Stimulated activated CD4-positive, alpha-beta T cell treated with anti-CD3 and anti-CD28 coated beads, TNF-alpha, amount 100 ng/mL, for 48 hours (primary cell): ENCODE data around the gene ERCC1.
"Not testable (repeated sequence)": the region's sequence is repeated elsewhere in the genome, so short reads cannot be mapped to it uniquely, and the experiment has no call there.

ENCODE experiments used
- DNase-seq, 3 donors: peaks; one replicate each; pipeline ENCODE4 v3.0.0-alpha.2; 2020; ENCODE audit warnings: low read depth in 3 of 3

The ERCC1 gene

DNA sequence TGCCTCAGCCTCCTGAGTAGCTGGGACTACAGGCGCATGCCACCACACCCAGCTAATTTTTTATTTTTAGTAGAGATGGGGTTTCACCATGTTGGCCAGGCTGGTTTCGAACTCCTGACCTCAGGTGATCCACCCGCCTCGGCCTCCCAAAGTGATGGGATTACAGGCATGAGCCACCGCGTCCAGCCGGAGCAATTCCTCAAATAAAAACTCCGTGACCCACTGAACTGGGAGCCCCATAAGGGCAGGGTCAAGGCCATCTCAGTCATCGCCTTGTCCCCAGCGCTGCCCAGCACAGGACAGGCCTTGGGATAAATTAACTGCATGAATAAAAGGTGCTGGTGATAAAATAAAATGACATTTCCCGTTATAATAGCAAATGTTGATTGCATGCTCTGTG is 6.2 kb upstream of the ERCC1 start:
- DNase-seq: not testable (repeated sequence)

DNA sequence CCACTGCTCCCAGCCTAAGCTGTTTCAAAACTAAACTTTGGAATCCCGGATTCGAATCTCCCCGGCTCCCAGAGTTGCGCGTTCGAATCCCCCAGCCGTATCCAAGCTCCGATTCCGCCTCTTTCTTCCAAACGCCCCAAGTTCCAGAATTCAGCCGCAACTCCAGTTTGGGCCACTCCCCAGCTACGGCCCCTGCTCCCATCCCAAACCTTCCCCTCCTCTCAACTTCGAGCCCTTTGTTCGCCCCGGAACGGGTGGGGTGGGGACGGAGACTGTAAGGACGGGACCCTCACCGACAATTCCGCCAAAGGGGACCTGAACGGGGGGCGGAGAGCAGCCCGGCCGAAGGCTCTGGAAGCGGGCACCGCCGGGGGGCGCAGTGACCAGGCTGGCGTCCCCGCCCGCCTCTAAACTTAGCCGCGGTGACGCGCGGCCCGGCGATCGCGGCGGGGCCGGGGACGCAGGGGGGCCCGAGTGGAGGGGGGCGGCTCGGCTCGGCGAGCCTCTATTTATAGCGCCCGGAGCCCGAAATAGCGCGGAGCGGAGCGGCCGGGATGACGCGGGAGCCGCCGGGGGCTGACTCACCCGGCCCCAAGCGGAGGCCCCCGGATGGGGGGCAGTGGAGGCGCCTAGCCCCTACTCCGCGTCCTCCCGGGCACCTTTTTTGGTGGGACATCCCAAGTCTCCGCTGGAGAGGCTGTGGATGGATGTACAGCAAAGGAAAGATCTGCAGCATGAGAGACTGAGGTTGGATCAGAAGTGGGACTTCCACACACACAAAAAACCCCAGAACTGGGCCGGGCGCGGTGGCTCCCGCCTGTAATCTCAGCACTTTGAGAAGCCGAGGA is 4.9 kb upstream of the ERCC1 start:
- no peak for DNase-seq

DNA sequence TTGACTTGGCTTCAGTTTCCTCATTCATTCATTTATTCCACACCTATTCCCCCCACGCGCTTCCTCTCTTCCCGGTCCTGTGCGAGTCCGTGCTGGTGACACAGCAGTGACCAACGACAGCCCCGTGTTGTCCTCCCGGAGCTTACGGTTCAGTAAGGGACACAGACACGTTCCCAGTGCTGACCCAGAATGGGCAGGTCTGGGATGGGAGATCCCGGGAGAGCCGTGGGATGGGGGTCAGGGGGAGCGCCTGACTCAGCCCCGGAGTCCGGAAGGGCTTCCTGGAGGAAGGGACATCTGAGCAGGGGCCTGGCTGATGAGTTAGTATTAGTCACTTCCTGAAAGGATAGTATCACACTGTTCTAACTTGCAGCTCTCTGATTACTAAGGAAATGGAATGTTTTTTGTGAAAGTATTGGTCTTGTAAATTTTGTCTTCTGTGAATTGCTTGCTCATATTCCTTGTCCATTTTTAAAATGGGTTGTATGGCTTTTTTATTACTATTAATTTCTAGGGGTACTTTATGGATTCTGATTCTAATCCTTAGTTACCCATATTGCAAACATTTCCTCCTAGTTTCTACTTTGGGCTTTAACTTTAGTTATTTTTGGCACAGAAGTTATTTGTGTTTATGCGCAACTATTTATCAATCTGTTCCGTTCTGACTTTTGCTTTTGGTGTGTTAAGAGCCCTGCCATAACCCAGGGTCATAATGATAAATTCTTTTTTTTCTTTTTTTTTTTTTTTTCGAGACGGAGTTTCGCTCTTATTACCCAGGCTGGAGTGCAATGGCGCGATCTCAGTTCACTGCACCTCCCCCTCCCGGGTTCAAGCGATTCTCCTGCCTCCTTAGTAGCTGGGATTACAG is 708 bp upstream of the ERCC1 start:
- DNase-seq: peak in 1 of 3 donors; percentile 27

DNA sequence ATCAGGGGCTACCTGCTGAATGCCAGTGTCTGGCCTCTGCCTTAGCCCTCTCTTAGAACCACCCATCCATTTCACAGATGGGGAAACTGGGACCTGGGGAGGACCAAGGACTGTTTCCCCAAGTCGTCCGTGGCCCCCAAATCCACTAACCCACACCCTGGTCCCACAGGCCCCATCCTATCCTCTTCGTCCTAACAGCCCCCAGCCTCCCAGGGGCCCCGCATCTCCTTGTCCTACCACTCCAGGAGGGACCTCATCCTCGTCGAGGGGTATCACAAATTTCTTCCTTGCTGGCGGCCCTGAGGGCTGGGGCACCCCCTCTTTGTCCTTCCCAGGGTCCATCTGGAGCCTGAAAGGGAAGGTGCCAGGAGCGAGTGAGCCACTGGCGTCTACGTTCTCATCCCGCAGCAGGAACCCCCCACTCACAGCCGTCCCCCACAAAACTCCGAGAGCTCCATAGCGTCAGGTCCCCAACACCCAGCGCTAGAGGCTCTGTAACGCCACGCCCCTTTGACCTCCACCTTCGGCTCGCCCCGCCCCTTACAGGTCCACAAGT is 606 bp downstream of the ERCC1 start:
- DNase-seq: peak in 2 of 3 donors; percentile 80 to 91

DNA sequence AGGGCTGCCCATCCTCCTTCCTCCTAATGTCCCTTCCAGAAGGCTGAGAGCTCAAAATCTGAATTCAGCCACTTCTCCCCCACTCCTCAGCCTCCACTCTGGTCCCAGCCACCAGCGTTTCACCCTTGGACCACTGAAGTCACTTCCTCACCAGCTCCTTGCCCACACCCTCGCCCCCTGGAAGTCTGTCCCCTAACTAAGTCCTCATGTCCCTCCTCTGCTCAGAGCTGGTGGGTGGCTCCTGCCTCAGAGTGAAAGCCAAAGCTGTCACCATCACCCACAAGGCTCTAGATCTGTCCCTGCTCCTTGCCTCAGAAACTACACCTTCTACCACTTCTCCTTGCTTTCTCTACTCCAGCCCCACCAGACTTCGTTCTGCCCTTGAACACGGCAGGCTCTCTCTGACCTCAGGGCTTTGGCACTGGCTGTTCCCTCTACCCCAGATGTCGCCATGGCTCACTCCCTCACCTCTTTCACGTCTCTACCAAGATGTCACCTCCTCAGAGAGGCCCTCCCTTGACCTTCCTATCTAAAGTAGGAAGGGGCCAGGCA is 1.7 kb downstream of the ERCC1 start:
- DNase-seq: no peak

DNA sequence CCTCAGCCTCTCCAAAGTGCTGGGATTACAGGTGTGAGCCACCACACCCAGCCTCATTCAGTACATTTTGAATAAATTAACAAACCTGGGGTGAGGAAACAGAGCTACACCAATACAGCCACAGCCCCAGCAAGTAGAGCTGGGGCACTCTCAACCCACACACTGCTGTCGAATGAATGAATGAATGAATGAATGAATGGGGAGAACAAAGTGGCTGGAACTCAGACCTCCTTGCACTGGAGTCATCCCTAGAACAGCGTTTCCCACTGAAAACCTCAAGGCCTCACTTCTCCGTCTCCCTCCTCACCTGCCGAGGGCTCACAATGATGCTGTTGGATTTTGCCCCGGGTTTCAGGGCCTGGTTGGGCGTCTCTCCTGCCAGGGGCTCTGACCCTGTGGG is 2.8 kb downstream of the ERCC1 start:
- no peak for DNase-seq

DNA sequence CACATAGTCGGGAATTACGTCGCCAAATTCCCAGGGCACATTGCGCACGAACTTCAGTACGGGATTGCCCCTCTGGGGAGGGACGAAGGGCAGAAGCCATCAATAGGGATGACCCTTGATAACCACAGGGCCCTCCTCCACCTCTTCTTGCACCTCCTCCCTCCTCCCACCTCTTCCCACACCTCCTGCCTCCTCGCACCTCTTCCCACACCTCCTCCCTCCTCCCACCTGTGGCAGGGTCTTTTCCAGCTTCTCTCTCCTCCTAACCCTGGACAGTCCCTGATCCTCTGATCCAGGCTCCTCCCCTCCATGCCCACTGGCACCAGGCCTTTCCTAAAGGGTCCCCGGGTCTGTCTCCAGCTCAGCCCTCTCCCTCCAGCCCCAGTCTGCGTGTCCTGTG is 3.4 kb downstream of the ERCC1 start:
- DNase-seq: no peak

DNA sequence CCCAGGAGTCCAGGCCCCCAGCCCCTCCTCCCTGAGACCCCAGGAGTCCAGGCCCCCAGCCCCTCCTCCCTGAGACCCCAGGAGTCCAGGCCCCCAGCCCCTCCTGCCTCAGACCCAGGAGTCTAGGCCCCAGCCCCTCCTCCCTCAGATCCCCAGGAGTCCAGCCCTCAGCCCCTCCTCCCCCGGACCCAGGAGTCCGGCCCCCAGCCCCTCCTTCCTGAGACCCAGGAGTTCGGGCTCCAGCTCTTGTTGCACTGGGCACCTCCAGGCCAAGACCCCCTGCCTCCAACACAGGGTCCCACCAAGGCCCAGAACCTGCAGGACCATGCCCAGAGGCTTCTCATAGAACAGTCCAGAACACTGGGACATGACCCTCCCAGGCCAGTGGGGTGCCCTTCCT is 3.8 kb downstream of the ERCC1 start:
- DNase-seq: no peak

DNA sequence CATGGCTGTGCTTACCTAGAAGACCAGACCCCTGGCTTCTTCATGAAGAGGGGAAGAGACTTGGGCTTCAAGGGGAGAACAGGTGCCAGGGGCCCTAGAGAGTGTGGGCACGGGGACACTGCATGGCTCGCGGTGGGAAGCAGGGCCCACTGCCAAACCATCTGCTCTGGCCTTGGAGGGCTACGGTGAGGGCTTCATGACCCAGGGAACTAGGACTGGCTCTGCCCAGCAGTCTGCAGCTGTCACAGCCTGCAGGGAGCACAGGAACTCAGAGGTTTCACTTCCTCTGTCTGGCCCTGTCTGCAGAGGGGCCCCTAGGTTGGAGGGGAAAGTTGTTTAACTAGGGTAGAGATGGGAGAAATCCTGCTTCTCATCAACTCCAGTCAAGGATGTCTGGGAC is 4.3 kb downstream of the ERCC1 start:
- DNase-seq: no peak

DNA sequence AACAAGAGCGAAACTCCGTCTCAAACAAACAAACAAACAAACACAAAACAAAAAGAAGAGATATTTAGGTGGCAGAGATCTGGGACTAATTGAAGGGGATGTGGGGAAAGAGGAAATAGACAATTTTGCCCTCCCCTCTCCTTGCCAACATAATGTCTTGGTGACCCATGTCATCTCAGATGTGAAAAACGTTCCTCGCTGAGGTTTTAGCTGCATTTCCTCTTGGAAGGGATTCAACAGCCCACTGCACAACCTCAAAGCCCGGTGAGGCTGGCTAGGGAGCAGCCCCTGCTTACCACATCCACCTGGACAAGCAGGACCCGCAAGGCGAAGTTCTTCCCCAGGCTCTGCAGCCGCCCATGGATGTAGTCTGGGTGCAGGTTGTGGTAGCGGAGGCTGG is 4.9 kb downstream of the ERCC1 start:
- DNase-seq: no peak

DNA sequence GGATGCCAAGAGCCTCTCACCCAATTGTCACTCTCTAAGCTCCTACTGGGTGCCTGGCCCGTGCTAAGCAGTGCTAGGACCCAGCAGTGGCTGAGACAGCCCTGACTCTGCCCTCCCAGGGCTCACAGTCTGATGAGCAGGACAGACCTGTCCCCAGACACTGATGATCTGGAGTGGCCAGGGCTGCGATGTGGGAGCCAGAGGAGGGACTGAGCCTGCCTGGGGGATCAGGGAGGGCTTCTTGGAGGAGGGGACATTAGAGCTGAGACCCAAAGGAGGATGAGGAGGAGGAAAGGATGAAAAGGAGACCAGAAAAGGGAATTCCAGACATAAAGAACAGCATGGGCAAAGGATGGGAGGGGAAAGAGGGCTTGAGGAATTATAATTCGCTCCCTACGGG is 6.6 kb downstream of the ERCC1 start:
- no peak for DNase-seq

DNA sequence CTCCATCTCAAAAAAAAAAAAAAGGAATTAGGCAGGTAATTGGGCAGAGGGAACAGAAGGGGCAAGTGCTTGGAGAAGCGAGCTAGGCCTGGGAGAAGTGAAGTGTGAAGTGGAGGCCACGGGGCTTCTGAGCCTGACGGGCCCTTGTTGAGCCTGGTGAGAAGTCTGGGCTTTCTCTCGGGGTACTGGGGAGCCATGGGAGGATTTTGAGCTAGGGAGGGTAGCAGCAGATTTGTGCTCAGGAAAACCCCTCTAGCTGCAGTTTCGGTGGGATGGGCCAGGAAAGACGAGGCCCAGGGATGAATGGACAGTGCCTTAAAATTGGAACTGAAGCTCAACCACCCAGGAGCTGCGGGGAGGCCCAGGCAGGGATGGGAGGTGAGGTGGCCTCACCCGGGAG is 9.2 kb downstream of the ERCC1 start:
- no peak for DNase-seq

DNA sequence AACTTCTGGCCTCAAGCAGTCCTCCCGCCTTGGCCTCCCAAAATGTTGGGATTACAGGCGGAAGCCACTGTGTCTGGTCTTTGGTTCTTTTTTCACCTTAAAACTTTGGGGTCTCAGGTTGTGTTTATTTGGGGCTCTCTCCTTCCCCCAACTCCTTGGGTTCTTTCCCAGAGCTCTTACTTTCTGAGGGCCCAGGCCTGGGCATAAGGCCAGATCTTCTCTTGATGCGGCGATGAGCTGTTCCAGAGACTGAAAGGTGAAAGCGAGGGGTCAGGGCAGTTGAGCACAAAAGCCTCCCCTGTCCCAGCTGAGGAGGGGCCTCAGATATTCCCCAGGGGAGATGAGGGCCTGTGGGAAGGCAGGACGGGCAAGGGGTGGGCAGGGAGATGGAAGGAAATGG is 10.2 kb downstream of the ERCC1 start:
- no peak for DNase-seq

DNA sequence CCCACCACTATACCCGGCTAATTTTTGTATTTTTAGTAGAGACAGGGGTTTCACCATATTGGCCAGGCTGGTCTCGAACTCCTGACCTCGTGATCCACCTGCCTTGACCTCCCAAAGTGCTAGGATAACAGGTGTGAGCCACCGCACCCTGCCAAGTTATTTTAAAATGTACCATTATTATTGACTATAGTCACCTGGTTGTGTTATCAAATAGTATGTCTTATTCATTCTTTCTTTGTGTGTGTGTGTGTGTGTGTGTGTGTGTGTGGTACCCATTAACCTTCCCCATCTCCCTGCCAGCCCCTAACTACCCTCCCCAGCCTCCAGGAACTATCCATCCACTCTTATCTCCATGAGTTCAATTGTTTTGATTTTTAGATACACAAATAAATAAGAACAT is 13.4 kb downstream of the ERCC1 start:
- not testable (repeated sequence) for DNase-seq

DNA sequence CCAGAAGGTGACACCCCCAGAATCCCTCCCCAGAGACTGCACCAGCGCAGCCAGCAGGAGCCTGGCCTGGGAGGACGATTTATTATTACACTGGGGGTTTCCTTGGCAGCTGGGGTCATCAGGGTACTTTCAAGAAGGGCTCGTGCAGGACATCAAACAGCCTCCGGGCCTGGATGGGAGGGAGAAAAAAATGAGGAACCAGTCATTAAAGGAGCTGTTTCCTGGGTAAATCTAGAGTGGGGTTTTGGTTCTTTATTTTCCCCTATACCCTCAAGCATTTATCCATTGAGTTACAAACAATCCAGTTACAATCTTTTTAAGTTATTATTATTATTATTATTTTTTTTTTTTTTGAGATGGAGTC is 14.2 kb downstream of the ERCC1 start:
- no peak for DNase-seq

DNA sequence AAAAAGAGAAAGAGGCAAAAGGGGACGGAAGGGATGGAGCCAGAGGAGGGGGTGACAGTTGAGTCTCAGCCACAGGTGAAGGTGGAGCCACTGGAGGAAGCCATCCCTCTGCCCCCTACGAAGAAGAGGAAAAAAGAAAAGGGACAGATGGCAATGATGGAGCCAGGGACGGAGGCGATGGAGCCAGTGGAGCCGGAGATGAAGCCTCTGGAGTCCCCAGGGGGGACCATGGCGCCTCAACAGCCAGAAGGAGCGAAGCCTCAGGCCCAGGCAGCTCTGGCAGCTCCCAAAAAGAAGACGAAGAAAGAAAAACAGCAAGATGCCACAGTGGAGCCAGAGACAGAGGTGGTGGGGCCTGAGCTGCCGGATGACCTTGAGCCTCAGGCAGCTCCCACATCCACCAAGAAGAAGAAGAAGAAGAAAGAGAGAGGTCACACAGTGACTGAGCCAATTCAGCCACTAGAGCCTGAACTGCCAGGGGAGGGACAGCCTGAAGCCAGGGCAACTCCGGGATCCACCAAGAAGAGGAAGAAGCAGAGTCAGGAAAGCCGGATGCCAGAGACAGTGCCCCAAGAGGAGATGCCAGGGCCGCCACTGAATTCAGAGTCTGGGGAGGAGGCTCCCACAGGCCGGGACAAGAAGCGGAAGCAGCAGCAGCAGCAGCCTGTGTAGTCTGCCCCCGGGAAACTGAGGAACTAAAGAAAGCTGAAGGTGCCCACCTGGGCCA is 14.7 kb downstream of the ERCC1 start:
- DNase-seq: no peak

DNA sequence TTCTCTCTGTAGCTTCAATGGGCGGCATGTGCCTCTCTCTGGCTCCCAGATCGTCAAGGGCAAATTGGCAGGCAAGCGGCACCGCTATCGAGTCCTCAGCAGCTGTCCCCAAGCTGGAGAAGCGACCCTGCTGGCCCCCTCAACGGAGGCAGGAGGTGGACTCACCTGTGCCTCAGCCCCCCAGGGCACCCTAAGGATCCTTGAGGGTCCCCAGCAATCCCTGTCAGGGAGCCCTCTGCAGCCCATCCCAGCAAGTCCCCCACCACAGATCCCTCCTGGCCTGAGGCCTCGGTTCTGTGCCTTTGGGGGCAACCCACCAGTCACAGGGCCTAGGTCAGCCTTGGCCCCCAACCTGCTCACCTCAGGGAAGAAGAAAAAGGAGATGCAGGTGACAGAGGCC is 15.6 kb downstream of the ERCC1 start:
- no peak for DNase-seq

DNA sequence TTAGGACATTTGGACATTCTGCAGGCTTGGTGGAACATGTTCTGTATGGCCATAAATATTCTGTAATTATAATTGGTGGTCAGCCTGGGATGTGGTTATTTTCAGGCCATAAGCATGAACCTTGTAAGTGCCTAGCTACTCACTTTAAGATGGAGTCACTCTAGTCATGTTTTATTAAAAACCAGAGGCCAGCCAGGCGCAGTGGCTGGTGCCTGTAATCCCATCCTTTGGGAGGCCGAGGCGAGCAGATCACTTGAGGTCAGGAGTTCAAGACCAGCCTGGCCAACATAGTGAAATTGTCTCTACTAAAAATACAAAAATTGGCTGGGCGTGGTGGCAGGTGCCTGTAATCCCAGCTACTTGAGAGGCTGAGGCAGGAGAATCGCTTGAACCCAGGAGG is 16.1 kb downstream of the ERCC1 start:
- DNase-seq: not testable (repeated sequence)

DNA sequence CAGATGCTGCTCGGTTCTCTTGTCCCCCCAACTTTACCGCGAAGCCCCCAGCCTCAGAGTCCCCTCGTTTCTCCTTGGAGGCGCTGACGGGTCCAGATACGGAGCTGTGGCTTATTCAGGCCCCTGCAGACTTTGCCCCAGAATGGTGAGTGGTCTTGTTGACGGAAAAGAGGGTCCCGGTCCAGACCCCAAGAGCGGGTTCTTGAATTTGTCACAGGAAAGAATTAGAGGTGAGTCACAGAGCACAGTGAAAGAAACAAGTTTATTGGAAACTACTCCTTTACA is 16.7 kb downstream of the ERCC1 start:
- DNase-seq: no peak

DNA sequence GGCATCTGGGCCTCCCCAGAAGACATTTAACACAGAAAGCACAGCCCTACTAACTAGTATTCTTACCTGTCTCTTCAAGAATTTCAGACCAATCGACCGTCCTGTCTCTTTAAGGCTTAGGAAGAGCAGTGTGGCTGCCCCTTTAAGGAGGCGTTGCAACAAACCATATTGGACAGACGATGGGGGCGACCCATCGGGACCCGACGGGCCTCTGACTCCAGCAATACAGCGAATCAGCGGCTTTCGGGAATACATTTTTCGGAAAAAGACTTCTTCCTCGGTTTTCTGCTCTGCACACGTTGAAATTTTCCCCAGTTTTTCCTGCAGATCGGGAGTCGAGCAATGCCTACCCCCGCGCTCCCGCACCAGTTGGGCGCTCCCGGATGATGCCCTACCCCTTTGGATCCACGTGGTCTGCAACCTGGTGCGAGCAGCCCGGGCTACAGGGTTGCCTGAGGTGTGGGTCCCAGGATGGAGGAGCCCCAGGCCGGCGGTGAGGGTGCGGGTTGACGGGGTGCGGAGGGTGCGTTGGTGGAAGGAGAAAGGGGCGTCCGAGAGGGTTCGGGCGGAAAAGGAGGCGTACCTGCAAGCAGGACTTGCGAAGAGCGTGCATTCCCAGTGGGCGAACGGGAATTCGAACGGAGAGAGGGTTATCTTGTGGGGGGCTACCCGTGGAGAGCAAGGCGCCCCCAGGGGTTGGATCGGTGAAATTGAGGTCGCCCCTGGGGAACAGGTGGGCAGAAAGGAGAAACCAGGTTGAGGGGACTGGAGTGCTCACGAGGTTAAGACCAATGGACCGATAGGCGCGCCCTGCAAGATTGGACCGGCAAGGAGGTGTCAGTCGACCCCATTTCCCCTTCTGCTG is 17.3 kb downstream of the ERCC1 start, which contains the start of gene POLR1G:
POLR1G (plus strand) TSS at position 419 of the 865 bp plus-strand sequence; CDS start at position 472, 53 bp downstream.
- peak; percentile 60 to 75 (median 65) for DNase-seq
